ENCODE measurements around the gene TUBB4A. TPM values are rescaled to one million over a fixed set of nuclear protein-coding genes. Genes with fewer than 3 reads are reported as not detected.

Gene TUBB4A
- total and polyA plus RNA-seq, 10 of the 15 experiments (the other 5 are each of a cell fraction or from before 2014, with no cell fraction given): 0.29 to 22.4 (median 3.8) TPM

- TF ChIP-seq TARDBP (IDR thresholded peaks at IDR 0.05; ENCODE audit: borderline replicate concordance) (no peak), CEBPZ (IDR thresholded peaks at IDR 0.05; ENCODE audit: low read depth, low read length) (no peak), MYC (IDR thresholded peaks at IDR 0.05; ENCODE audit: insufficient read depth, insufficient read length, insufficient replicate concordance, low read length, severe bottlenecking) (no peak), ZNF592 (IDR thresholded peaks at IDR 0.05) (no peak), ZBED1 (IDR thresholded peaks at IDR 0.05; ENCODE audit: borderline replicate concordance) (no peak), ZBTB33 (IDR thresholded peaks at IDR 0.05) (no peak), PAX8 (IDR thresholded peaks at IDR 0.05) (no peak)
Observed at GRCh38 chr19:6524311-6524710, 22.2 kb upstream of the TUBB4A start (continued).

Measured in GM12878 (cell line).